H9 (cell line): Measurements from ENCODE around the gene MTRF1. TPM values are rescaled to one million over a fixed set of nuclear protein-coding genes. Genes with fewer than 3 reads are reported as not detected.

ENCODE experiments used
- DNase-seq: peaks from one replicate; pipeline ENCODE4 v3.0.0-alpha.2; 2017
- H2AFZ ChIP-seq: one replicate; pipeline ENCODE4 v1.6.1; 2013; ENCODE audit warnings: mild to moderate bottlenecking, low read length, control low read depth, moderate library complexity
- H2AK5ac ChIP-seq: 2 replicates; pipeline ENCODE4 v1.6.1; 2013; ENCODE audit warnings: low read length, control low read depth, mixed read lengths; ENCODE audit not compliant: insufficient read length
- H2BK120ac ChIP-seq: one replicate; pipeline ENCODE4 v1.6.1; 2013; ENCODE audit warnings: low read depth, mild to moderate bottlenecking, low read length, control low read depth, inconsistent platforms; ENCODE audit not compliant: poor library complexity, severe bottlenecking
- H2BK12ac ChIP-seq: 2 replicates; pipeline ENCODE4 v1.6.1; 2013; ENCODE audit warnings: low read length, control low read depth, mixed read lengths, low read depth; ENCODE audit not compliant: insufficient read length
- H2BK15ac ChIP-seq: 2 replicates; pipeline ENCODE4 v1.6.1; 2013; ENCODE audit warnings: low read depth, low read length, control low read depth
- H2BK20ac ChIP-seq: one replicate; pipeline ENCODE4 v1.6.1; 2013; ENCODE audit warnings: low read depth, mild to moderate bottlenecking, low read length, control low read depth, inconsistent platforms; ENCODE audit not compliant: poor library complexity, severe bottlenecking
- H2BK5ac ChIP-seq: 2 replicates; pipeline ENCODE4 v1.6.1; 2013; ENCODE audit warnings: low read length, control low read depth, mixed read lengths; ENCODE audit not compliant: insufficient read length
- H3K14ac ChIP-seq: 2 replicates; pipeline ENCODE4 v1.6.1; 2013; ENCODE audit warnings: low read length, control low read depth; ENCODE audit not compliant: insufficient read depth
- H3K18ac ChIP-seq: 2 replicates; pipeline ENCODE4 v1.6.1; 2013; ENCODE audit warnings: low read depth, mild to moderate bottlenecking, mixed read lengths, low read length, control low read depth; ENCODE audit not compliant: insufficient read length
- H3K23ac ChIP-seq: 2 replicates; pipeline ENCODE4 v1.6.1; 2013; ENCODE audit warnings: low read length, control low read depth, mixed read lengths, low read depth; ENCODE audit not compliant: insufficient read length
- H3K23me2 ChIP-seq: 2 replicates; pipeline ENCODE4 v1.6.1; 2013; ENCODE audit warnings: low read depth, mild to moderate bottlenecking, mixed read lengths, low read length, control low read depth; ENCODE audit not compliant: insufficient read length, poor library complexity, severe bottlenecking
- H3K27ac ChIP-seq: 2 replicates; pipeline ENCODE4 v1.5.1; 2013; ENCODE audit warnings: low read length, control low read depth, mixed read lengths, low read depth; ENCODE audit not compliant: insufficient read length
- H3K27me3 ChIP-seq: 2 replicates; pipeline ENCODE4 v1.6.1; 2013; ENCODE audit warnings: low read length, control low read depth, inconsistent platforms; ENCODE audit not compliant: insufficient read depth
- H3K4ac ChIP-seq: 2 replicates; pipeline ENCODE4 v1.6.1; 2013; ENCODE audit warnings: low read depth, mild to moderate bottlenecking, control low read depth, inconsistent platforms, low read length, moderate library complexity
- H3K4me1 ChIP-seq: 2 replicates; pipeline ENCODE4 v1.6.1; 2013; ENCODE audit warnings: low read length, control low read depth, inconsistent platforms; ENCODE audit not compliant: insufficient read depth
- H3K4me2 ChIP-seq: 2 replicates; pipeline ENCODE4 v1.6.1; 2013; ENCODE audit warnings: low read length, control low read depth, mixed read lengths; ENCODE audit not compliant: insufficient read length, insufficient read depth
- H3K56ac ChIP-seq: 2 replicates; pipeline ENCODE4 v1.6.1; 2013; ENCODE audit warnings: low read depth, mild to moderate bottlenecking, mixed read lengths, low read length, control low read depth; ENCODE audit not compliant: insufficient read length
- H3K79me1 ChIP-seq: 2 replicates; pipeline ENCODE4 v1.6.1; 2013; ENCODE audit warnings: low read depth, mild to moderate bottlenecking, moderate library complexity, low read length, control low read depth, inconsistent platforms; ENCODE audit not compliant: insufficient read depth, poor library complexity, severe bottlenecking
- H3K79me2 ChIP-seq: 2 replicates; pipeline ENCODE4 v1.6.1; 2013; ENCODE audit warnings: low read length, control low read depth, inconsistent platforms; ENCODE audit not compliant: insufficient read depth
- H3K9ac ChIP-seq: 2 replicates; pipeline ENCODE4 v1.6.1; 2013; ENCODE audit warnings: low read length, control low read depth, mixed read lengths; ENCODE audit not compliant: insufficient read length; ENCODE audit errors: extremely low read depth
- H3K9me3 ChIP-seq: one replicate; pipeline ENCODE4 v1.6.1; 2013; ENCODE audit warnings: low read depth, low read length, inconsistent platforms; ENCODE audit not compliant: control insufficient read depth
- H3T11ph ChIP-seq: one replicate; pipeline ENCODE4 v1.6.1; 2013; ENCODE audit warnings: mild to moderate bottlenecking, low read length, control low read depth, inconsistent platforms
- H4K20me1 ChIP-seq: one replicate; pipeline ENCODE4 v1.6.1; 2013; ENCODE audit not compliant: control insufficient read depth, insufficient read length, insufficient read depth
- H4K5ac ChIP-seq: 2 replicates; pipeline ENCODE4 v1.6.1; 2013; ENCODE audit warnings: low read depth, mild to moderate bottlenecking, mixed read lengths, low read length, control low read depth; ENCODE audit not compliant: insufficient read length
- H4K8ac ChIP-seq: replicated peaks from 2 replicates; pipeline ENCODE4 v1.6.1; 2013; ENCODE audit warnings: low read length, control low read depth, mixed read lengths, low read depth; ENCODE audit not compliant: insufficient read length
- H4K91ac ChIP-seq: 2 replicates; pipeline ENCODE4 v1.6.1; 2013; ENCODE audit warnings: low read depth, mild to moderate bottlenecking, moderate library complexity, mixed read lengths, low read length, control low read depth; ENCODE audit not compliant: insufficient read length
- H3K27ac Mint-ChIP-seq, 3 experiments: 2 replicates in 2 of 3; 3 replicates in 1 of 3; pipeline ENCODE4 v1.8.0; 2020 to 2021; ENCODE audit warnings: mixed read lengths in 3 of 3, mild to moderate bottlenecking in 1 of 3, moderate library complexity in 1 of 3
- H3K27me3 Mint-ChIP-seq: 2 replicates; pipeline ENCODE4 v1.8.0; 2021; ENCODE audit warnings: low read depth, mild to moderate bottlenecking, moderate library complexity, mixed read lengths
- H3K36me3 Mint-ChIP-seq, 3 experiments: 2 replicates in 2 of 3; 3 replicates in 1 of 3; pipeline ENCODE4 v1.8.0; 2020 to 2021; ENCODE audit warnings: low read depth in 3 of 3, mixed read lengths in 3 of 3; ENCODE audit not compliant: insufficient read depth in 1 of 3
- H3K4me1 Mint-ChIP-seq, 2 experiments: 2 replicates each; pipeline ENCODE4 v1.8.0; 2020; ENCODE audit warnings: mixed read lengths in 2 of 2
- H3K4me3 Mint-ChIP-seq, 2 experiments: 2 replicates in 1 of 2; 3 replicates in 1 of 2; pipeline ENCODE4 v1.8.0; 2020 to 2021; ENCODE audit warnings: mild to moderate bottlenecking in 2 of 2, mixed read lengths in 2 of 2, moderate library complexity in 1 of 2
- H3K9me3 Mint-ChIP-seq, 2 experiments: 2 replicates in 1 of 2; 3 replicates in 1 of 2; pipeline ENCODE4 v1.8.0; 2020; ENCODE audit warnings: mild to moderate bottlenecking in 2 of 2, mixed read lengths in 2 of 2, moderate library complexity in 1 of 2
- WGBS: extraction: QIAGEN DNeasy Blood & Tissue Kit; methylation state at CpG from one replicate; pipeline ENCODE4 v1.1.7; 2013; ENCODE audit warnings: missing lambda C conversion rate, low lambda C conversion rate, mixed read lengths; ENCODE audit not compliant: insufficient read length; ENCODE audit errors: extremely low coverage; 5-methylcytosine and 5-hydroxymethylcytosine counted together
- total RNA-seq: library from RNA; stranded (reverse); gene quantifications from 2 replicates; pipeline ENCODE4 v1.2.1, GENCODE V29; 2021
- TF ChIP-seq, protein P1 (sequence below): fragments of 200-600 bp; sonication (generic); conservative IDR thresholded peaks from 3 replicates; pipeline ENCODE4 v1.8.0; 2021; ENCODE audit warnings: antibody characterized with exemption, mild to moderate bottlenecking

The MTRF1 gene
- total RNA-seq, 1 experiment from 2014 or later, result 16.2 TPM

DNA sequence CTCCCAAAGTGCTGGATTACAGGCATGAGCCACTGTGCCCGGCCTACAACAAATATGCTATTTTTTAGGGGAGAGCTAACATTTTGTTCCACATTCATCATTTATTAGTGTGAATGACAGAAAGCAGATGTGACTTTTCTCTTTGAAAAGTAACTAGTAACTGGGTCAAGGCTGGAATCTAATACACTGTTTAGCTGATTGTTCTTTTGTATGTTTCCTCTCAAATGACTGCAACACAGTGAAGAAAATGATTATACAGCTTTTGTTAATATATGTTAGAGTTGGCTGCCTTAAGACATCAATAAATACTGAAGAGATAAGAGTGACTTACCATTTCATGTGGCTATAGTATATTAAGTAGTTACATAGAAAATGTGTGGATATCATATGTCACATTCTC, 27.0 kb downstream of the MTRF1 start:
- no peaks in the 10 kb centered on the region for H4K20me1 ChIP-seq
- H2BK12ac ChIP-seq, result no peak overlapping the region
- H3K27ac Mint-ChIP-seq, result no peak overlapping the region
- no CpG with 5 or more reads among the region's 1 CpG for WGBS
- no peak overlapping the region for H2BK15ac ChIP-seq
- H2AK5ac ChIP-seq, result no peak overlapping the region
- H3K9me3 ChIP-seq, result no peaks in the 10 kb centered on the region
- H3K79me2 ChIP-seq, result no peaks in the 10 kb centered on the region
- H3K4me3 Mint-ChIP-seq, result no peak overlapping the region
- no peak overlapping the region for H2BK5ac ChIP-seq
- H3K4me1 ChIP-seq, result no peaks in the 10 kb centered on the region
- H3T11ph ChIP-seq, result no peak overlapping the region
- no peaks in the 10 kb centered on the region for H3K4me1 Mint-ChIP-seq
- DNase-seq, result no peak
- H3K27me3 ChIP-seq, result no peaks in the 10 kb centered on the region
- H3K56ac ChIP-seq, result no peak overlapping the region
- H3K27me3 Mint-ChIP-seq, result no peaks in the 10 kb centered on the region
- H3K14ac ChIP-seq, result no peak overlapping the region
- no peak overlapping the region for H2AFZ ChIP-seq
- H3K23ac ChIP-seq, result no peak overlapping the region
- no peak overlapping the region for H2BK120ac ChIP-seq
- no peak overlapping the region for H3K4ac ChIP-seq
- H4K91ac ChIP-seq, result no peak overlapping the region
- H3K23me2 ChIP-seq, result no peaks in the 10 kb centered on the region
- H4K5ac ChIP-seq, result no peak overlapping the region
- H3K4me2 ChIP-seq, result no peak overlapping the region
- no peak overlapping the region for H3K27ac ChIP-seq
- no peak overlapping the region for H3K18ac ChIP-seq
- H2BK20ac ChIP-seq, result no peak overlapping the region
- H3K9ac ChIP-seq, result no peak overlapping the region
- TF ChIP-seq, protein P1, sequence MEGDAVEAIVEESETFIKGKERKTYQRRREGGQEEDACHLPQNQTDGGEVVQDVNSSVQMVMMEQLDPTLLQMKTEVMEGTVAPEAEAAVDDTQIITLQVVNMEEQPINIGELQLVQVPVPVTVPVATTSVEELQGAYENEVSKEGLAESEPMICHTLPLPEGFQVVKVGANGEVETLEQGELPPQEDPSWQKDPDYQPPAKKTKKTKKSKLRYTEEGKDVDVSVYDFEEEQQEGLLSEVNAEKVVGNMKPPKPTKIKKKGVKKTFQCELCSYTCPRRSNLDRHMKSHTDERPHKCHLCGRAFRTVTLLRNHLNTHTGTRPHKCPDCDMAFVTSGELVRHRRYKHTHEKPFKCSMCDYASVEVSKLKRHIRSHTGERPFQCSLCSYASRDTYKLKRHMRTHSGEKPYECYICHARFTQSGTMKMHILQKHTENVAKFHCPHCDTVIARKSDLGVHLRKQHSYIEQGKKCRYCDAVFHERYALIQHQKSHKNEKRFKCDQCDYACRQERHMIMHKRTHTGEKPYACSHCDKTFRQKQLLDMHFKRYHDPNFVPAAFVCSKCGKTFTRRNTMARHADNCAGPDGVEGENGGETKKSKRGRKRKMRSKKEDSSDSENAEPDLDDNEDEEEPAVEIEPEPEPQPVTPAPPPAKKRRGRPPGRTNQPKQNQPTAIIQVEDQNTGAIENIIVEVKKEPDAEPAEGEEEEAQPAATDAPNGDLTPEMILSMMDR, result no peak
- peaks cover 3 to 26% (median 19%) of the 10 kb centered on the region in 3 experiments; a peak in 5 of 7 replicates for H3K36me3 Mint-ChIP-seq
- no peaks in the 10 kb centered on the region for H3K79me1 ChIP-seq
- no peaks in the 10 kb centered on the region for H3K9me3 Mint-ChIP-seq
- H4K8ac ChIP-seq, result no peak overlapping the region
